A549 treated with GW870086 at 1 μM for 4 hours (cell line): ENCODE measurements around the gene CMC2. TPM values are rescaled to one million over a fixed set of nuclear protein-coding genes. Genes with fewer than 3 reads are reported as not detected.

Source experiments
- total RNA-seq: library from RNA; stranded (reverse); fragments of 200-300 nt; extraction: Qiagen RNA extraction; gene quantifications from 5 replicates; pipeline ENCODE4 v1.2.3, GENCODE V29; 2022; ENCODE audit warnings: low read depth

Gene CMC2
- 121 to 136 TPM (median 130 TPM) in 5 replicates for total RNA-seq

DNA sequence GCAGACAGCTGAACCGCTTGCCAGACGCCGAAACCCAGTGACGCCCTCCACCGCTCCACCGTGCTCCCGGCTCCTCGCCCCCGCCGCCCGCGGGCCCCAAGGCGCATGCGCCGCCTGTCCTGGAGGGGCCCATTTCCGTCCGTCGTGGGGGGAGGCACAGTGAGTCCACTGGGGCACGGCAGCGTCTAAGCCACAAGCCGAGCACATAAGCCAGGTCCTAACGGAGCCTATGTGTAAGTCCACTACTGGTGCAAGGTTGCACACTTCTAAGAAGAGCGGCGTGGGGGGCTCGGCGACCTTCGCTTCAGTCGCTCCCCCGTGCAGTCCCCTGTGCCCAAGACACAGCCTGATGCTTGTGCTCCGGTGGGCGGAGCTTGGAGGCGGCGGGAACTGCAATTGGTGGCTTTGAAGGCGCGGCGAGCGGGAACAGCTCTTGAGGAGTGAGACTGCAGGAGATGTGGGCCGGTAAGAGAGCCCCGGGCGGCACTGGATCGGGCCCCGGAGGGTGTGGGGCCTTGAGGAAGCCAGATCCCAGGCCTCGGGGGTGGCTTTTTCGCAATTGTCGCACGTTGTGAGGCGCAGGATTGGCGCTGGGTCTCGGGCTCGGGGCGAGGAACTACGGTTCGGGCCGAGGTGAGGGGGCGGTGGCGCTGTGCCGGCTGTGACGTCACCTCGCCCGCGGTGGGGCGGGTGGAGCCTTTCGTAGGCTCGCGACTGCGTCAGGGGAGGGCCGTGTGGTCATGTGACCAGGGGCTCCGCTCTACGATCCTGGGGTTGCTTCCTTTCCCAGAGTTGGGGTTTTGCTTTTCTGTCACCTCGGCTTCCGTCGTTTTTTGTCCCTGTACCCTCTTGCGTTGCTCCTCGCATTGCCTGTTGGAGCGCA, at the start of gene CMC2, which contains the start of gene CENPN:
Gene CMC2, minus strand, starts transcription at position 73 of the 883 bp plus-strand sequence. CDS start 9,491 bp downstream, outside the sequence.
Gene CENPN, plus strand, starts transcription at position 402 of the 883 bp plus-strand sequence. CDS start 4,726 bp downstream, outside the sequence.

DNA sequence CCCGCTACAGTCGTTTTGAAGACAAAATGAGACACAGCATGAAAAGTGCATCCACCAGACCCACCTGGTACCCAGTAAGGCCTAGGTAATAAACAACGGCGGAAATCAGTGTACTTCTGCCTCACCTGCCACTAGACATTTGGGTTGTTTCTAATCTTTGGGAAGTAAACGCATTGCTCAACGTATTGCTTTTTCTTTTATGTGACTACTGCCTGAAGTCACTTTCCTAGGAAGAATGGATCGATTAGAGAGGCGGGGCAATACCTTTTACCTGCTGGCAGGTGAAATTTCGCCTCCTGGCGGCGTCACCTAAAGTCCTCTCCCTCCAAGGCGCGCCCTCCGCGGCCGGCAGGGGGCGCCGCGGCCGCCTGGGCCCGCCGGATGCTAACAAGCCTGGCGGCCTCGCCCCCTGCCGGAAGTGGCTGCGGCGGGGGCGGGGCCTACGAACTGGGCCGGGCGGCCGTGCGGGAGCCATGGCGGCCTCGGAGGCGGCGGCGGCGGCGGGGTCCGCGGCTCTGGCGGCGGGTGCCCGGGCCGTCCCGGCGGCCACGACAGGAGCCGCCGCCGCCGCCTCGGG, 28.8 kb upstream of the CMC2 start, which contains the start of gene ATMIN:
Gene ATMIN, plus strand, starts transcription at position 445 of the 577 bp plus-strand sequence. Its CDS starts 29 bp downstream, at position 474.

Other genes with a start within 250 kb of the CMC2 start
- 0.33 to 0.79 TPM (median 0.50 TPM) in 5 replicates for gene CDYL2, start 202.3 kb downstream of the CMC2 start, total RNA-seq
- gene CENPN, start 329 bp upstream of the CMC2 start, total RNA-seq = 61.4 to 111 TPM (median 67.5 TPM) in 5 replicates
- 28.8 to 35.1 TPM (median 33.4 TPM) in 5 replicates for gene ATMIN, start 29.0 kb upstream of the CMC2 start, total RNA-seq
- gene C16orf46, start 70.4 kb upstream of the CMC2 start, total RNA-seq = 0.41 to 1.5 TPM (median 1.1 TPM) in 5 replicates
- 51.5 to 67.4 TPM (median 61.9 TPM) in 5 replicates for gene GCSH, start 89.5 kb upstream of the CMC2 start, total RNA-seq
- 0.81 to 1.1 TPM (median 1.1 TPM) in 5 replicates for gene BCO1, start 231.8 kb upstream of the CMC2 start, total RNA-seq